ENCODE measurements around the gene SNX8. TPM values are rescaled to one million over a fixed set of nuclear protein-coding genes. Genes with fewer than 3 reads are reported as not detected.
"Not testable (repeated sequence)": the region's sequence is repeated elsewhere in the genome, so short reads cannot be mapped to it uniquely, and the experiment has no call there.

The SNX8 gene
- 10 to 100 TPM; 23.0 to 38.1 (median 29.6) TPM for polyA plus RNA-seq (ENCODE audit: insufficient read length in 10 of 10)
- long read RNA-seq, donor 1, full-length matches to known transcripts = 3 of 3 reads
- long read RNA-seq, donor 1, partial matches to known transcripts = 0 of 3 reads
- long read RNA-seq, donor 1, other reads (novel, unspliced or antisense) = 0 of 3 reads
- long read RNA-seq, donor 2, full-length matches to known transcripts = 3 of 10 reads
- long read RNA-seq, donor 2, partial matches to known transcripts = 7 of 10 reads
- long read RNA-seq, donor 2, other reads (novel, unspliced or antisense) = 0 of 10 reads
- long read RNA-seq, donor 3 = 0 reads
- long read RNA-seq, donor 4 = 0 reads
- long read RNA-seq, donor 5, full-length matches to known transcripts = 5 of 25 reads
- long read RNA-seq, donor 5, partial matches to known transcripts = 20 of 25 reads
- long read RNA-seq, donor 5, other reads (novel, unspliced or antisense) = 0 of 25 reads
- long read RNA-seq, donor 6, full-length matches to known transcripts = 2 of 2 reads
- long read RNA-seq, donor 6, partial matches to known transcripts = 0 of 2 reads
- long read RNA-seq, donor 6, other reads (novel, unspliced or antisense) = 0 of 2 reads
- long read RNA-seq, donor 7, full-length matches to known transcripts = 3 of 9 reads
- long read RNA-seq, donor 7, partial matches to known transcripts = 0 of 9 reads
- long read RNA-seq, donor 7, other reads (novel, unspliced or antisense) = 6 of 9 reads
- long read RNA-seq, donor 8, full-length matches to known transcripts = 5 of 5 reads
- long read RNA-seq, donor 8, partial matches to known transcripts = 0 of 5 reads
- long read RNA-seq, donor 8, other reads (novel, unspliced or antisense) = 0 of 5 reads
- long read RNA-seq, donor 9 = 0 reads

DNA sequence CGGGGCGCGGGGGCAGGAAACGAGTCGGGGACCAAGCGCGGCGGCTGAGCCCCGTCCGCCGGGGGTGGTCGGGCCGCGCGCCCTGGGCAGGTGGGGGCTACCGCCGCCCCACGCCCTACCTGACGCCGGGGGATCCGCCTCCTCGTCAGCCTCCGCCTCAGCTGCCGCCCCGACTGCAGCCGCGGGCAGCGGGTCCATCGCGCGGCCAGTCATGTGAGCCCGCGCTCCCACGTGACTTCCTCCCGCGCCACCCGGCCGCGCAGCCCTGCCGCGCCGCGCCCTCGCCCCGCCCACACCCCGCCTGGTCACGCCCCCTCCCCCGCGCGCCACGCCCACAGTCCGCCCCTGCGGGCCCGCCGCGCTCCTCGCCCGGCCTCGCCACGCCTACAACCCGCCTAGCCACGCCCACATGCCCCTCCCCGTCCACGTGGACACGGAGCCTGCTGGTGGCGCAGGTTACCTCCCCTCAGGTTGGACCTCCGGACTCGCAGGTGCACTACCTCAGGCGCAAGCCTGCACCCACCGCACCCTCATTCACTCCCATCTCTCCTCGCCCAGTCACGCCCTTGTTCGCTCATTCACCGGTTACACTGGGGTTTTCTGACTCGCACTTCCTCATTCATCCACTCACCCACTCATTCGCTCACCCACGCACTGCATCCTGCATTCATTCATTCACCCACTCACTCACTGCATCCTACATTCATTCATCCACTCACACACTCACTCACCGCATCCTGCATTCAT lies at the start of gene SNX8:
SNX8 (minus strand) TSS at position 233 of the 747 bp plus-strand sequence; CDS start at position 213, 20 bp downstream.
- peak; percentile 78 to 93 (median 90) for DNase-seq

DNA sequence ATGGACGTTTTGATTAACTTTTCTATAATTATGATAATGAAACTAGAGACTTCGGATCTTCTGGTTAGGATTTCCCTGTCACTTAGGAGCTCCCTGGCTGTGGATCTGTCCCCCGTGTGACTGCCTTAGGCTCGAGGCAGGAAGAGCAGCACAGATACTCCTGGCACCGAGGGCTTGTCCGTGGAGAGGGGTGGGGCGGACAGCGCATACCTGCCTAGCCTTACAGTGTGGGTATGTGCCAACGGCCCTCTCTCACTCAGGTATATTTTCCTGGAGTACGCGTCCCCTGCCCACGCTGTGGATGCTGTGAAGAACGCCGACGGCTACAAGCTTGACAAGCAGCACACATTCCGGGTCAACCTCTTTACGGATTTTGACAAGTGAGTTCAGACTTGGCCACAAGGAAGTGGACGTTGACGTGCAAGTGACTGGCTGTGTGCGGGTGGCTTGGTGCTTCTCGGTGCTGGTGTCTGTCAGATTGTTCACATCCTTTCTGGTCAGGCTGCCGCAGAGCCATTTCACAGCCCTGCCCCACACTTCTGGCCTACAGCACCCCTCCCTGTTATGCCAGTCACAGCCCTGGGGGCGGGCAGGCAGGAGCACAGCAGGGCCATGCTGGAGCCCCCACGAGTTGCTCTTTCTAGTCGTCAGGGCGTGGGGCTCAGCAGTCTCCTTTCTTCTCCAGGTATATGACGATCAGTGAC lies 48.3 kb upstream of the SNX8 start:
- DNase-seq = no peak

DNA sequence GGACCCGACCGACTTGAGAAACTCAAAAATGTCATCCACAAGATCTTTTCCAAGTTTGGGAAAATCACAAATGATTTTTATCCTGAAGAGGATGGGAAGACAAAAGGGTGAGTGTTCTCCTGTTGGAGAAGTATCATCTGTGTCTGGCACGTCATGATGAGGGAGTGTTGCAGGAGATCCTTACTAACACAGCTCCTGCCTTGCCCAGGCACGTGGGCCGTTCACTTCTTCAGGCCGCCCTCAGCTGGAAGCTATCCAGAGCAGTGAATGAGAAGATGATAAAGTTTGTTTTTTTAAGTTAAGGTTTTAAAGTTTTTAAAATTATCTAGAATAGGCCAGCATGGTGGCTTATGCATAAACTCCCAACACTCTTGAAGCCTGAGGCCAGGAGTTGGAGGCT lies 46.6 kb upstream of the SNX8 start:
- DNase-seq = no peak

- no peak for DNase-seq
Observed at GRCh38 chr7:2359610-2360009, 45.4 kb upstream of the SNX8 start.

DNA sequence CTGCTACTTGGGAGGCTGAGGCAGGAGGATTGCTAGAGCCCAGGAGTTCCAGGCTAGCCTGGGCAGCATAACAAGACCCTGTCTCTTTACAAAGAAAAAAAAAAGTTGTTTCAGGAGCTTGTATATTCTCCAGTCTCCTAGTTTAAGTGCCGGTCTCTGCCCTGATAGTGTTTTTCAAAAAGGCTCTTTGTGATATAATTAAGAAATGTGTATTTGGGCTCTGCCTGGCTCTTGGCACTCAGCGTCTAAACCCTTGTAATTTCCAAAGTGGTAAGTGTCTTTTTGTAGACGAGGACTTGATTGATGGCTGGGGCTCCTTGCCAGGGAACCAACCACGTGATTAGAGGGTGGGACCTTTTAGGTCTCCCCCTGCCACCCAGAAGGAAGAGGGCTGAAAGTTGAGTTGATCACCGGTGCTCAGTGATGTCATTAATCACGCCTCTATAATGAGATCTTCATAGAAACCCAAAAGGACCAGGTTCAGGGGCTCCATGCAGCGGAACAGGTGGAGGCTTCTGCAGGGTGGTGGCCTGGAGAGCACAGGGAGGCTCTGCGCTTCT lies 44.8 kb upstream of the SNX8 start:
- no peak for DNase-seq

GRCh38 chr7:2357571-2357970 lies 43.3 kb upstream of the SNX8 start:
- DNase-seq = no peak

DNA sequence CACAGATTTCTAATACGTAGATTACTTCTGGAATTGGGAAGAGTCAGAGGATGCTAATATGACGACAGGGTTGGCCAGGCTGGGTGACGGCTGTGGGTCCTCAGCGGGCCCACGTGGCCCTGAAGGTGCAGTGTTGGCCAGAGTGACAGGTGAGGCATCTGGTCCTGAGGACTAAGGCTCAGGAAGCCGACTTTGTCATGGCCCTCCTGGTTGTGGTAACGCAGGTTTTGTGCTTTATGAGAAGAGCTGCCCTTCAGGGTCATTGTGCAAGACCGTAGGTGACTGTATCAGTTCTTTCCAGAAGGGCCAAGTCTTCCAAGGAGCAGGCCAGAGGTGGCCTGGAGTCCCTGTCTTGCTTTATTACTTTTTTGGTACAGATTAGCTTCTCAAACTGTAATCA lies 42.9 kb upstream of the SNX8 start:
- DNase-seq = no peak

DNA sequence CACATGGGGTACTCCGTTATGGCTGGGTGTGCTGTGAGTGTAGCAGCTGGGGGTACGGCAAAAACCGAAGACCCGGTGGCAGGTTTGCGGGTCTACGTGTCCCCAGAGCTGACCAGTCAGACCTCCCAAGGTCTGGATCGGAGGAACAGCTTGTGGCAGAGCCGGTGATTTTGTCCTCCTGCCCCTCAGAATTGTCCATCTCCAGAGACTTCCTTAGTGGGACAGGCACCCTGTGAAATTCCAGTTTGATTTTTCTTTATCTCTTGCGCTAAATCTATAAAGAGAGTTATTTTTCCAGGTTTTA lies 41.4 kb upstream of the SNX8 start:
- DNase-seq = no peak

- peak in 1 of 3 donors; percentile 32 for DNase-seq
Observed at GRCh38 chr7:2354939-2355704, 40.9 kb upstream of the SNX8 start.

DNA sequence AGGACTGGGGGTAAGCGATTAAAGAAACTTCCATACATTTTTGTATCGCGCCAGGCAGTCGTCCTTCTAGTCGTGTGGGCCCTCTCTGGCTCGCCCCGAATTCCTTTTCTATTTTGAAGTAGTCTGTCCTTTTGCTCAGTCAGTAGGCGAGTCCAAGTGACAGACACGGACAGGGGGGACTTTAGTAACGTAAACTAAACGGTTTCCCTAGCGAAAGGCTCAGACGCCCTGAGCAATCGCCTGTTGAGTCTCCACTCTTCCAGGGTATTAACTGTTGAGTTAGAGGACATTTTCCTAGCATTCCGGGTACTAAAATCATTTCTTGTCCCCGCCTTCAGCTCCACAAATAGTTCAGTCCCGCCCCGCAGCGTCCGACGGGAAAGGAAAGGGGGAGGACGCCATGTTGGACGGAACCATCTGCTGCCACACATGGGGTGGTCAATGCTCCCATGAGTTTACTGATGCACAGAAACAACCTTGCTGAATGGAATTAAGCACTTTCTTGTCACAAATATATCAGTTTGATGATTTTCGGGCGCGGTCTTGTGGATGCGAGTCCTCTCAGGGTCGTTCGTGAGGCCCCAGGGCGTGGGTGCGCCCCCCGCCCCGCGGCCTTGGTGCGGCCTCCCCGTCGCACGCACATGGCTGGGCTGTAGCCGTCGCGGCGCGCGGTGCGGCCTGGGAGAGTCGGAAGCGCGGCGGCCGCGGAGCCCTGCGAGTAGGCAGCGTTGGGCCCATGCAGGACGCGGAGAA lies 40.1 kb upstream of the SNX8 start, which contains the start of gene EIF3B:
EIF3B (plus strand) TSS at position 642 of the 753 bp plus-strand sequence; CDS start at position 737, 95 bp downstream.
- DNase-seq = peak; percentile 96 to 98 (median 96)

DNA sequence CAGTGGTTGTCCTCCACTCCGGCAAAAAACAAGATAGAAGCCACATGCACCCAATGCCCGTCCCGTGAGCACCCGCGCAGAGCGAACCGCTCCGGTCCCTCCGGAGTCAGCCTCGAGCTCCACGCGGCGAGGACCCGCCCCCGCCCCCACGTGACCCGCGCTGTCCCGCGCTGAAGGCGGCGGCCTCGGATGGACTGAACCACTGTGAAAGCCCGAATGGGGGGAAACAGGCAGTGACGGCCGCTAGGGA lies 39.6 kb upstream of the SNX8 start:
- peak; percentile 89 to 98 (median 94) for DNase-seq

DNA sequence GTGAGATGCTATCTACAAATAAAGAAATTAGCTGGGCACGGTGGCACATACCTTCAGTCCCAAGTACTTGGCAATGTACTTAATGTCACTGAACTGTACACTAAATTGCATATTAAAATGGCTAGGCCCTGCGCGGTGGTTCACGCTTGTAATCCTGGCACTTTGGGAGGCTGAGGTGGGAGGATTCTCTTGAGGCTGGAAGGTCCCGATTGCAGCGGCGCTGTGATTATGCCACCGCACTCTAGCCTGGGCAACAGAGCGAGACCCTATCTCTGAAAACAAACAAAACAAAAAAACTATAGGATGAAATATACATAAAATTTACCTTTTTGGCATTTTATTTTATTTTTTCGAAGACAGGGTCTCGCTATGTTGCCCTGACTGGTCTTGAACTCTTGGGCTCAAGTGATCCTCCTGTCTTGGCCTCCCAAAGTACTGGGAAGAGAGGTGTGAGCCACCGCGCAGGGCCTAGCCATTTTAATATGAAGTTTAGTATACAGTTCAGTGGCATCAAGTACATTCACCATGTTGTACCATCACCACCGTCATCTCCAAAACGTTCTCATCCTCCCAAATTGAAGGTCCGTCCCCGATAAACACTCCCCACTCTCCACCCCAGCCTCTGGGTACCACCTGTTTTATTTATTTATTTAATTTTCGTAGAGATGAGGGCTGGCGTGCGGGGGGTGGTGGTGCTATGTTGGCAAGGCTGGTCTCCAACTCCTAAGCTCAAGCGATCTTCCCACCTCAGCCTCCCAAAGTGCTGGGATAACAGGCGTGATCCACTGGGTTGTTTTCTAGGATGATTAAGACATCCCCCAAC lies 39.1 kb upstream of the SNX8 start:
- peak in 1 of 3 donors; percentile 7 for DNase-seq

- no peak for DNase-seq
Observed at GRCh38 chr7:2350861-2351260, 36.6 kb upstream of the SNX8 start.

DNA sequence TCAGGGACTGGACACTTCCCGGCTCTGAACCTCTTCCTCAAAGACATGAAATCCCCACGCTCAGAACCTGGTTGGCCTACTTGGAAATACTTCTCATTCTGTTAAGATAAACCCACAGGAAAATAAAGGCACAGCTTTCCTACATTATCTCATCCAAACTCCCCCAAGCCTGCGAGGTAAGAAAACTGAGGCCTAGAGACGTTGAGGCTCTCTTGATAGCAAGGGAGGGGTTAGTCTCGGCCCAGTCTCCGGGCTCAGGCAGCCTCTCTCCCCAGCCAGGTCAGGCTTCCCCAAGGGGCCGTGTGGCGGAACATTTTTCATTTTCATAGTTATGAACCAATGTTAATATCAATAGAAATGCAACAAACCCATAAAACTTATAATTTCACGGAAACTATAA lies 35.8 kb upstream of the SNX8 start:
- DNase-seq = no peak

DNA sequence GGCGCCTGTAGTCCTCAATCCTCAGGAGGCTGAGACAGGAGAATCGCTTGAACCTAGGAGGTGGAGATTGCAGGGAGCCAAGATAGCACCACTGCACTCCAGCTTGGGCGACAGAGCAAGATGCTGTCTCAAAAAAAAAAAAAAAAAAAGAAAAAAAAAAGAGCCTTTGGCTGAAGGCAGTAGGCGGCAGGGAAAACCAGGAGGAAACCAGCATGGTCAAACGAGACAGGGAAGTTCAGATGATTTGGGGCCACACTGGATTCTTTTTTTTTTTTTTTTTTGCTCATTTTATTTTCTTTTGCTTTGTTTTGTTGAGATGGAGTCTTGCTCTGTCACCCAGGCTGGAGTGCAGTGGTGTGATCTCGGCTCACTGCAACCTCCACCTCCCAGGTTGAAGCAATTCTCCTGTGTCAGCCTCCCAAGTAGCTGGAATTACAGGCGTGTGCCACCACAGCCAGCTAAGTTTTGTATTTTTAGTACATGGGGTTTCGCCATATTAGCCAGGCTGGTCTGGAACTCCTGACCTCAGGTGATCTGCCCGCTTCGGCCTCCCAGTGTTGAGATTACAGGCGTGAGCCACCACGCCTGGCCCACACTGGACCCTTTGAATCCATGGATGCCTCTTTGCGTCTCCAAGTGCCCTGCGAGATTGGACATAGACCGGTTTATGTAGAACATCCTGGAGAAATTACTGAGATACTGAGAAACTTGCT lies 33.3 kb upstream of the SNX8 start:
- not testable (repeated sequence) for DNase-seq

- no peak for DNase-seq
Observed at GRCh38 chr7:2336626-2337299, 22.5 kb upstream of the SNX8 start.

GRCh38 chr7:2332606-2333231 lies 18.5 kb upstream of the SNX8 start:
- DNase-seq = not testable (repeated sequence)
